GM12872 (cell line): Measurements from ENCODE around the gene MYDGF.

Experiments
- TF ChIP-seq, protein P1 (sequence below): IDR thresholded peaks from 3 replicates; pipeline ENCODE4 v1.5.1; 2011; ENCODE audit warnings: low read depth, mild to moderate bottlenecking, low read length, moderate library complexity; ENCODE audit not compliant: insufficient read depth

MYDGF gene

DNA sequence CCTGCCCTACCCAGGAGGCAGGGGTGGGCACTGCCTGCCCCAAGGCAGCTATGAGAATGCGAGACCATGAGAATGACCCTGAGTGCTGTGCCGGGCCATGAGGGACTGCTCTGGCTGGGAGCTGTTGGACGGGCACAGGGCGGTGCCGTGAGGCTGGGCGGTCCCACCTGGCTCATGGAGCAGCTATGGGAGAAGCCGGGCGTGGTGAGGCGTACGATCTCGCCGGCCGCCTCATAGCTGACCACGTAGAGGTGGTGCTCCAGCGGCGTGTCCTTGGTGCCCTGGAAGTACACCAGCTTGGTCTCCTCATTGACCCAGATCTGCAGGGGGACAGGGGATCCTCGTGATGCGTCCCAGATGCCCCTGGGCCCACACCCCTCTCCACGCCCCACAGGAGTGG lies 19.3 kb upstream of the MYDGF start:
- TF ChIP-seq, protein P1, sequence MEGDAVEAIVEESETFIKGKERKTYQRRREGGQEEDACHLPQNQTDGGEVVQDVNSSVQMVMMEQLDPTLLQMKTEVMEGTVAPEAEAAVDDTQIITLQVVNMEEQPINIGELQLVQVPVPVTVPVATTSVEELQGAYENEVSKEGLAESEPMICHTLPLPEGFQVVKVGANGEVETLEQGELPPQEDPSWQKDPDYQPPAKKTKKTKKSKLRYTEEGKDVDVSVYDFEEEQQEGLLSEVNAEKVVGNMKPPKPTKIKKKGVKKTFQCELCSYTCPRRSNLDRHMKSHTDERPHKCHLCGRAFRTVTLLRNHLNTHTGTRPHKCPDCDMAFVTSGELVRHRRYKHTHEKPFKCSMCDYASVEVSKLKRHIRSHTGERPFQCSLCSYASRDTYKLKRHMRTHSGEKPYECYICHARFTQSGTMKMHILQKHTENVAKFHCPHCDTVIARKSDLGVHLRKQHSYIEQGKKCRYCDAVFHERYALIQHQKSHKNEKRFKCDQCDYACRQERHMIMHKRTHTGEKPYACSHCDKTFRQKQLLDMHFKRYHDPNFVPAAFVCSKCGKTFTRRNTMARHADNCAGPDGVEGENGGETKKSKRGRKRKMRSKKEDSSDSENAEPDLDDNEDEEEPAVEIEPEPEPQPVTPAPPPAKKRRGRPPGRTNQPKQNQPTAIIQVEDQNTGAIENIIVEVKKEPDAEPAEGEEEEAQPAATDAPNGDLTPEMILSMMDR = no peak

DNA sequence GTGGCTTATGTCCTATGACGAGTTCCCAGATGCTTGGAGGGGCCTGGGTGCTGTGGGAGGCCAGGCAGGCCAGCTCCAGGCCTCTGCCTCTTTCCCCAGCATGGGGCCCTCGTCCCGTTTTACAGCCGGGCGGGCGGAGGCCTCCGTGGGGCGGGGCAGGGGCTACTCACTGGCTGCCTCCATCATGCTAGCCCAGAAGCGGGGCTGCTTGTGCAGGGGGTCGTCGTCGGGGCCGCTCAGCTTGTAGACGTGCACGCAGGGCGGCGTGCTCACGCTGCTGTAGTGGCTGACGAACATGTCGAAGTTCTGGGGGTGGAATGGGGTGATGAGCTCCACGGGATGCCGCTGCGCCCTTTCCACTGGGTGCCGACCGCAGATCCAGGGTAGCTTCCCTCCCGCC lies 18.4 kb upstream of the MYDGF start:
- TF ChIP-seq, protein P1 = no peak

DNA sequence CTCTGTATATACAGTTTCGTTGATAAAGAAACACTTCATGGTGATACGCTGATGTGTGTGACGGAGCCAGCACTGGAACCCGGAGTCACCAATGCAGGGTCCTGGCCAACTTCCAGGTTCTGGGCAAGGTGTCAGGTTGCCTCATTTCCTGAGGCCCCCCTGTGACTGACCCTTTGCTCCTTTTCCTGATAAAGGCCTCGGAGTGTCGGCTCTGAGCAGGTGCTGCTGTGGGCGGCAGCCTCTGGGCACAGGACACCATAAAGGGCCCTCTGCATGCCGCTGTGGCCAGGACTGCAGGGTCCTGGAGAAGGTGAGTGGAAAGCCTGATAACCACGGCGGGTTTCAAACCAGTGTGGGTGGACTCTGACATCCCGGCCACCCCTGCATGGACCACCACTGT lies 17.3 kb upstream of the MYDGF start:
- TF ChIP-seq, protein P1 = no peak

DNA sequence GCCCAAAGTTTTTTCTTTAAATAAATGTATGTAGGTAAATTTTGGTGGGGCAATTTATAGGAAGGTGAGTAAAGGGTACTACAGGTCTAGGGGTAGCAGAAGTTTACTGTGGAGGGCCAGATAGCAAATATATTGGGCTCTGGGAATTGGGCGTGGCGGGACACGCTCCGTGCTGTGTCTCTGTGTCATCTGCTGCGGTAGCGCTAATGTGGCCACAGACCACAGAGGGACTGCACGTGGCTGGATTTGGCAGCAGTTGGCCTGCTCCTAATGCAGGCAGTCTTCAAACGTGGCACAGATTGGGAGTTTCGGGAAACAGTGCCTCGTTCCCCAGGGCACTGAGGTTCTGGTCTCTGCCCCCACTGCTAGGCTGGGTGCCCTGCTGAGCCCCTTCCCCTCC lies 16.6 kb upstream of the MYDGF start:
- TF ChIP-seq, protein P1 = no peak

DNA sequence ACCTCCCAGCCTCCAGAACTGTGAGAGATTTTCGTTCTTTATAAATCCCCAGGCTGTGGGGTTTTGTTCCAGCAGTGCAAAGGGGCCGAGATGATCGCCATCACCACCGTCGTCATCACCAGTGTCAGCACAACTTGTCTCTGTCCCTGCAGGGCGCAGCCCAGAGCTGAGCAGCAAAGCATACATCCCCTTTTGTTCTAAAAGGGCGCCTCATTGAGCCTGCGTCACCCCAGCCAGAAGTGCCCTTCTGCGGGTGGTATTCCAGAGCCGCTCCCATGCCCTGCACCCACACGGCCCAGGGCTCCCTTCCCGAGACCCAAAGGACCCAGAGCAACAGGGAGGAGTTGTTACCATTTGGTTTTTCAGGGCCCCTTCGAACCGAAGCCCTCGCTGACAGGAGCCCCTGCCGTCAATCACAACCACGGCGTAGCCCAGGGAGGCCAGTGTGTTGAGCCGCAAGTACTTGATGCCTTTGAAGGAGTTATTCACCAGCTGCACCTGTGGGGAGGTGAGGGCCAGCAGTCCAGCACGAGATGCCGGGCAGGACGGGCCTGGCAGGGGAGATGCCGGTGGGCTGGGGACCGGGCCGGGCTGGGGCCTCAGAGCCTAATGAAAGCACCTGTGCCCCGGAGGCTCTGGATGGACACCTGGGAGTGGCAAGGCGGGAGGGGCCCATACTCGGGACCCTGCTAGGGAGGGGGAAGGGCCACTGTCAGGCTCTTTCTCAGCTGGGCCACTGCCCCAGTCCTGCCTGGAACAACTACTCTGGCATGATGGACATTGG lies 14.4 kb upstream of the MYDGF start:
- TF ChIP-seq, protein P1 = no peak

DNA sequence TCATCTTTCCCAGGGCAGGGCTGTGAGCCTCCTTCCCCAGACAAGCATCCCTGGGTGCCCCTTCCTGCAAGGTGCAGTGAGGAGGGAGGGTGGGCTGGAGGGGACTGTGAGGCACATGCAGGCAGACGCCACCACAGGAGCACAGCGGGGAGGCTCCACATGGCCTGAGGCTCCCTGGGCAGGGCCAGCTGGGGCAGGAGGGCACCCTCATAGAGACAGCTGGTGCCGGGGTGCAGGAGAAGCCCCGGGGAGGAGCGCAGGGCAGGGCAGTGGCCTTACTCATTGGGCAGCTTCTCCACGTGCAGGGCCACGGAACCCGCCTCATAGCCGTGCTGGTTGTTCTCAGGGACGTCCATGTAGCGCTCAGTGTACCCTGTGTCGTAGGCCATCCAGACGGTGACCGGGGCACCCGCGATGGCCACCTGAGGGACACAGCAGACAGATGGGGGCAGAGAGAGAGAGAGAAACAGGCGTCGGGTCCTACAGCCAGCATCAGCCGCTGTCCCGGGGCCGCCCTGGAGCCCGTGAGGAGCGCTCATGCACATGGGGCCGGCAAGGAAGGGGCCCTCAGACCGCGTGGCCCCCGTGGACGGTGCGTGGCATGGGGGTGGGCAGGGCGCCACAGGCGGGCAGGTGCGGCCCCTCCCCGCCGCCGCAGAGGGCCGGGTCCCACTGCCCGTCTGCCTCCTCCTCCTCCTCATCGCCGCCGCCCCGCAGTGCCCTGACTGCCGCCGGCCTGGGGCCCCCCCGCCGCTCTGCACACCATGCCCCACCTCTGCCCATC lies 12.5 kb upstream of the MYDGF start:
- TF ChIP-seq, protein P1 = no peak

DNA sequence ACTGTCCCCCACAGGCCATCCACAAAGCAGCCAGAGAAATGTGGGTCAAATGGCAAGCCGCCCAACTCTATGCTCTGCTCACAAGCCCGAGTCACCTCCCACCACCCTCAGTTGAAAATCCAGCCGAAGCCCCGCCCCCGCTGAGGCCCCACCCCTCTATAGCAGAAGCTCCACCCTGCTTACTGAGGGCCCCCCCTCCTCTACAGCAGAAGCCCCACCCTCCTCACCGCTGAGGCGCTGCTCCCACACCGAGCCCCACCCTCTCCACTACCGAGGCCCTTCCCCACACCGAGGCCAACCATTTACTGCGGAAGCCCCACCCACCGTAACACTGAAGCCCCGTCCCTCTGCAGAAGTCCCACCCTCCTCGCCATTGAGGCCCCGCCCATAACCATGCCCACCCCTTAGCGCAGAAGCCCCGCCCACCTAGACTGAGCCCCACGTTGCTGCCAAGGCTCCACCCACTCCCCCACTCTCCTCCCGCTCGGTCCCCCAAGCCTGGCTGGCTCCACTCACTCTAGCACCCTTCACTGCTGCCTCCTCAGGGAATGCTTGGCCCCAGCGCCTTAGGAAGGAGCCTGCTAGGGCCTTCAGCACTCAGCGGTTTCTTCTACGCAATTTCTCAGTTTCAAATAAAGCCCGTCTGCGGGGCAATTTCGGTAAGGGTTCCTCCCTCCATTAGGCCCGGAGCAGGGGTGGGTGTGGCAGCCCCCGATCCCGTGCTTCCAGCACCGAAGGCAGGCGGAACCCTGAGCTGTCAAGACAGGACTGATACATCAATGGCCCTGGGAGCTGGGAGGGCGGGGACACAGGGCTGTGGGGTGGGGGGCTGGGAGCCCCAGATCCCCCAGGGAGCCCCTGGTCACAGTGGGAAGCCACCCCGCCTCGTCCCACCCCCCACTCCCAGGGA lies 9.0 kb upstream of the MYDGF start:
- TF ChIP-seq, protein P1 = no peak
